ENCODE measurements around the gene MAVS.
"Not testable (repeated sequence)": the region's sequence is repeated elsewhere in the genome, so short reads cannot be mapped to it uniquely, and the experiment has no call there.

The MAVS gene

GRCh38 chr20:3836132-3836531 is 10.5 kb upstream of the MAVS start:
- no peak for DNase-seq (ENCODE audit: low read depth)
- no peak for TF ChIP-seq CTCF (IDR thresholded peaks at IDR 0.05; ENCODE audit: insufficient read depth, low read depth, low read length, missing control alignments)
- no peak overlapping the region for H3K4me3 ChIP-seq (ENCODE audit: low read length)

GRCh38 chr20:3839328-3839727 is 7.3 kb upstream of the MAVS start:
- TF ChIP-seq CTCF (IDR thresholded peaks at IDR 0.05; ENCODE audit: insufficient read depth, low read depth, low read length, missing control alignments) = no peak
- no peak for DNase-seq (ENCODE audit: low read depth)
- no peak overlapping the region for H3K4me3 ChIP-seq (ENCODE audit: low read length)

DNA sequence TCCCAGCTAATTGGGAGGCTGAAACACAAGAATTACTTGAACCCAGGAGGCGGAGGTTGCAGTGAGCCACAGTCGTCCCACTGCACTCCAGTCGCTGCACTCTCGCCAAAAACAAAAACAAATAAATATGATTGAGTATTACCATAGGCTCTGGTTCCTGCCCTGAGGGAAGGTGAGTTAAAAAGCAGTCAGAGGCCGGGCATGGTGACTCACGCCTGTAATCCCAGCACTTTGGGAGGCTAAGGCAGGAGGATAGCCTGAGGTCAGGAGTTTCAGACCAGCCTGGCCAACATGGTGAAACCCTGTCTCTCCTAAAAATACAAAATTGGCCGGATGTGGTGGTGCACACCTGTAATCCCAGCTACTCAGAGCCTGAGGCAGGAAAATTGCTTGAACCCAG is 6.4 kb upstream of the MAVS start:
- DNase-seq (ENCODE audit: low read depth) = peak; percentile 69
- H3K4me3 ChIP-seq (ENCODE audit: low read length) = not testable (repeated sequence)

GRCh38 chr20:3842348-3842930 is 4.2 kb upstream of the MAVS start:
- TF ChIP-seq CTCF (IDR thresholded peaks at IDR 0.05; ENCODE audit: insufficient read depth, low read depth, low read length, missing control alignments) = no peak
- no peak for DNase-seq (ENCODE audit: low read depth)
- H3K4me3 ChIP-seq (ENCODE audit: low read length) = no peak overlapping the region

GRCh38 chr20:3843490-3843889 is 3.1 kb upstream of the MAVS start:
- peak; percentile 57 for DNase-seq (ENCODE audit: low read depth)
- no peak overlapping the region for H3K4me3 ChIP-seq (ENCODE audit: low read length)
- no peak for TF ChIP-seq CTCF (IDR thresholded peaks at IDR 0.05; ENCODE audit: insufficient read depth, low read depth, low read length, missing control alignments)

- not testable (repeated sequence) for DNase-seq (ENCODE audit: low read depth); H3K4me3 ChIP-seq (ENCODE audit: low read length)
Measured at GRCh38 chr20:3843990-3844619, 2.5 kb upstream of the MAVS start.

GRCh38 chr20:3846378-3846739 is 275 bp upstream of the MAVS start:
- no peak for TF ChIP-seq CTCF (IDR thresholded peaks at IDR 0.05; ENCODE audit: insufficient read depth, low read depth, low read length, missing control alignments)
- DNase-seq (ENCODE audit: low read depth) = no peak
- H3K4me3 ChIP-seq (ENCODE audit: low read length) = peak overlapping the region; percentile 88

DNA sequence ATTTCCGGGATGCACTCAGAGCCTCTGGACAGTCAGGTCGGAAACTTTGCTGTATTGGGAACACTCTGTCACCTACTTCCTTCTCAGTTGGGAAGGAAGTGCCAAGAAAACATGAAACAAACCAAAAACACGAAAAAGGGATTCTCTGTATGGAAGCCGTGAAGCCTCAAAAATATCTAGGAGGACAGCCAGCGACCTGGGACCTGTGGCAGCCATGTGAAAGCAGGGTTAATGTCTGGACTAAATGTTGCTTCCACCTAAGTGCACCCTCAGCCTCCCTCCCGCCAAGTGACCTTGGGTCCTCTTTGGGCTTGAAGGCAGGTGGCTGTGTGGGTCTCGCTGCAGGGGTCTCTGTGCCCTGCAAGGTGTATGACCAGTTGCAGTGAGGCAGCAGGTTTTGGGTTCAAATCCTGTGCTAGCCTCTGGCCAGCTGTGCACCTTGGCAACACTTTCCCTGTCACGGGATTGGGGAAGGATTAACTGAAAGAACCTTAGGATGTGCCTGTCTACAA is 851 bp downstream of the MAVS start:
- no peak for DNase-seq (ENCODE audit: low read depth)
- H3K4me3 ChIP-seq (ENCODE audit: low read length) = peak overlapping the region; percentile 88
- no peak for TF ChIP-seq CTCF (IDR thresholded peaks at IDR 0.05; ENCODE audit: insufficient read depth, low read depth, low read length, missing control alignments)

Data from epithelial cell of esophagus (primary cell).